NCI-H187 treated with DMSO at 0.1 percent for 48 hours (cell line): ENCODE data around the gene LRCOL1.

Experiments
- DNase-seq: peaks from one replicate; lab custom pipeline; 2025; lab: John Stamatoyannopoulos, UW

Gene LRCOL1

DNA sequence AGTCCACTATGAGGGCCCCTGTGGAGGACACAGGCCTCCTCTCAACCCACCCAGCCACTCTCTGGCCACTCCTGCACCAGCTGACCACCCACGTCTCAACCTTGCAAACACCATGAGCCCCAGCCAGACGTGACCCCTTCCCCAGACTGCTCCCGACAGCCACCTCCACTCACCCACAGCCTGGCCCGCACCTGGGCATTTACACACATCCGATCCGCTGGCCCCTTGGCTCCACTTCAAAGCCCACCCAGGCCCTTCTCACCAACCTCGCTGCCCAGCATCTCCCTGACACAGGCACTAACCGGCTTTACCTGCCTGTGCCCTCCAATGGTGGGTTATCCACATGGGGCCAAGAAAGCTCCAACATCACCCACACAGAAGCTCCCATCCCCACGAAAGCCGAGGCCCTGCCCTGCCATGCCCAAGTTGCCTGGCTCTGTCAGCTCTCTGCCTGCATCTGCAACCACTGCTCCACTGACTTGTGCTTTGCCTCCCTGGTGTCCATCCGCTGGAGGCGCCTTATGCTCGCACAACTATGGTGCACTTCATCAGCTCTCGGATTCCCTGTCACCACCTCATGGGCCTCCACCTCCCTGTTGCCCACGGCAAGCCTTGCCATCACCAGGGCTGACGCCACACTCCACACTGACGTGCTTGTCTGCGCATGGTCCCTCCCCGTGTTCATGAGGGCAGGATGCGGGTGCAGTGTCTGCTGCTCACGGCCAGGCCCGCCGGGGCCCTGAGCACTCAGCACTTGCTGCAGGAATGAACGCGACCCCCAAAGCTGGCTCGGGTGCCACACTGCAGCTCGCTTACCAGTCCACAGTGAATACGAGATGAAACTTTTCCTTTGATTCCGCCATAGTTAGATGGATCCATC is 24.9 kb upstream of the LRCOL1 start:
- DNase-seq: no peak

DNA sequence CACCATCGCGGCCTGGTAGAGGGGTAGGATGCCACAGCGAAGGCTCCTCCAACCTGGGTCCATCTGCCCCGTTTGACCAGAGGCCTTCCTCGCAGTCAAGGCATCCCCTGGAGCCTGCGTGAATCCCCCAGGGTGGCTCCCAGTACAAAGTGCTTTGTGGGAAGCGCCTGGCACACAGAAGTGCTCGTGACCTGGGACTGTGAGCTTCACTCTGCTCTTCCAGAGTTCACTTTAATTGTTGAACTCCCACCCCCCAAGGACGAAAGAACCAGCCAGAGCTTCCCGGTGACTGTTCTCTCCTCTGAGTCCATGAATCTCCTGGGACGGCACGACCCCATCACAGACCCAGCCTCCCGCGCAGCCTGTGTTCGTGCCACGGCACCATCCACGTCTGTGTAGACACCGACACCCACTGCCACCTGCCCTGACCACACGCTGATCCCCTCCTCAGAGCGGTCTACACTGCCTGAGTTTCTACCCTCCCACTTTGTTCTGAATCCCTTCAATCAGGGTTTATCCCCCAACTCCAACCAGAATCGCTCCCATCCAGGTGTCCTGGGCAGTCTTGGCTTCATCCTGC is 24.1 kb upstream of the LRCOL1 start:
- DNase-seq: no peak

DNA sequence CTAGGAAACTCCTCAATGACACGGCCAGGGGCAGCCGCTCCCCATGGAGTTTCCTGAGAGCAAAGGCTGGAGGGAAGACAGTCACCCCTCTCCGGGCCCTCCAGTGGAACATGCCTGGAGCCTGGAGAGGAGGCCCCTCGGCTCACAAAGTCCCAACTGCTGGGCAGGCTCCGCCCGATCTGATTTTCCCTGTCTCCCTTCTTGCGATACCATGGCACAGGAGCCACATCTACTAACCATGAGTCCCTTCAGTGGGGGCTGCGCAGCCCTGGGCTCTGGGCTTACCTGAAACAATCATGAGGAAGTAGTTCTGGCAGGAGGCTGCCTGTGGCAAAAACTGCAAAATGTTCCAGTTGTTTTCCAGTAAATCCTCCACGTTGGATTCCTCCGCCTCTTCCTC is 23.5 kb upstream of the LRCOL1 start:
- no peak for DNase-seq

DNA sequence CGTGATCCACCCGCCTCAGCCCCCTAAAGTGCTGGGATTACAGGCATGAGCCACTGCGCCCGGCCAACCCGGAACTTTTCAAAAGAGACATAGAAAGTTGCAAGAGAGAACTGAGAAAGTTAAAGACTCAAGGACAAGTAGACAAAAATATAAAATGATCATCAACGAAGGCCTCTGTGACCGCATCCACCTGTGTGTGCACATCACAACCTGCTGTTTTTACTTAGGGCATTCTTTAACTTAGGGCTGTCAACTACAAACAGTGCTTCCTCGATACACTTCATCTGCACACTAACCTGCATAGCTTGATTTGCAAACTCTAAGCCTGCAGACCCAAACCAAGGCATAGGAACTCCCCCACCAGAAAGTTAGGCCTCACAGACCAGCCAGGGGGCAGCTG is 23.0 kb upstream of the LRCOL1 start:
- DNase-seq: no peak

DNA sequence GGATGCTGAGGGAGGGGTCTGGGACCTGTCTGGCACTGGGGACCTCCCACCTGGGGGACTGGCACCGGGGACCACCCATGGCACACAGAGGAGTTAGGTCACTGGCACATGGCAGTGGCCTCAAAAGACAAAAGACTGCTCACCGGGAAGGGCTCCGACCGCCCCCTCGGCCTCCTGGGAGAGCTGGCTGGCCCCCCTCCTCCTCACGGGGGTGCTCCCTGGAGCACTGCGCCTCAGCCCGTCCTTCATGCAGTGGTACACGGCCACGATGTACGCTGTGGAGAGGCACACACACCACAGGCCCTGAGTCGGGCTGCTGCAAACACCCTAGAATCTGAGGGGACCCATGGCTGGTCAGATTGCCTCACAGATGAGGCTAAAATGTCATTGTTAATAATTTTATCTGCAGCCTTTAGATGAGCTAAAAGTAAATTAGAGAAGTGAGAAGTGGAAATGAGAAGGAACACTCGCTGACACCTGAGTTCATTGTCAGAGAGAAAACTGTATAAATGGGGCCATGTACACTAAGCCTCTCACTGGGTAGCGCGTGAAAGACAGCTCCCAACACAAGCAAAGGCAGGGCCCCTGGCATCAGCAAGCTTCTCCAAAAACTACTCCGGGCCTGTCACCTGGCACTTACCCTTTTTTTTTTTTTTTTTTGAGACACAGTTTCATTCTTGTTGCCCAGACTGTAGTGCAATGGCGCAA is 22.3 kb upstream of the LRCOL1 start:
- DNase-seq: no peak

DNA sequence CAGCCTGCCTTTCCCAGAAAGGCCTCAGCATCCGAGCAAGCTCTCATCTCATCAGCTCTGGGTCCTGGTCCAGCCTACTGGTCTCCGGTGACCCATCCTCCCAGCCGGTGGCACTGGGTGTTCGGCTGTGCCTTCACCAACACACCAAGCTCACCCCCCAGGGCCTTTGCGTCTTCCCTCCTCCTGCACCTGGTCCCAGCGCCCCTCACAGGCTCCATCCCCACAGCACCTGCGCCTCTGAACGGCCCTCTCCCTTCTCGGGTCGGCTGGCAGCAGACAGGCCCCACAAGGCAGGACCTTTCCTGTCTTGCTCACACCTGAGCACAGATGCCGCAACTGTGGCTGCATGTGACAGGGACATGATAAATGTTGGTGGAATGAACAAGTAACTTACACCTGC is 21.3 kb upstream of the LRCOL1 start:
- no peak for DNase-seq

DNA sequence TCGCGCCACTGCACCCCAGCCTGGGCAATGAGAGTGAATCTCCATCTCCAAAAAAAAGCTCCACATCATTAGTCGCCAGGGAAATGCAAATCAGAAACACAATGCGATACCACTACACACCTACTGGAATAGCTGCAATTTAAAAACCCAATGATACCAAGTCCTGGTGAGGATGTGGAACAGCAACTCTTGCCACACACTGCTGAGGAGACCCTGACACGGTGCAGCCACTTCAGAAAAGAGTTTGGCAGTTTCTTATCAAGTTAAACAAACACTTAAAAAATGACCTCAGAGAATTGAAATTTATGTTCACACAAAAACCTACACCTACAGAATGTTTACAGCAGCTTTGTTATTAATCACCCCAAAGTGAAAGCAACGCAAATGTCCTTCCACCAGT is 20.3 kb upstream of the LRCOL1 start:
- no peak for DNase-seq

DNA sequence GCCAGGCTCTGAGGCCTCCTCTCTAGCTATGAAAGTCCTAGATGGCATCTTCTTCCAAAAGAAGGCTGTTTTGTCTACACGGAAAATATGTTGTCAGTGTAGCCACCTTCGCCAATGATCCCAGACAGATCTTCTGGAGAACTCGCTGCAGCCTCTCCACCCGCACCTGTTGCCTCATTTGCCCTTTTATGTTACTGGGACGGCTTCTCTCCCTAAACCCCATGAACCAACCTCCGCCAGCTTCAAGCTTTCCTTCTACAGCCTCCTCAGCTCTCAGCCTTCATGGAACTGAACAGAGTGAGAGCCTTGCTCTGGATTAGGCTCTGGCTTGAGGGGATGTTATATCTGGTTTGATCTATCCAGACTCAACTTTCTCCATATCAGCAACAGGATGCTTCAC is 18.9 kb upstream of the LRCOL1 start:
- DNase-seq: no peak

DNA sequence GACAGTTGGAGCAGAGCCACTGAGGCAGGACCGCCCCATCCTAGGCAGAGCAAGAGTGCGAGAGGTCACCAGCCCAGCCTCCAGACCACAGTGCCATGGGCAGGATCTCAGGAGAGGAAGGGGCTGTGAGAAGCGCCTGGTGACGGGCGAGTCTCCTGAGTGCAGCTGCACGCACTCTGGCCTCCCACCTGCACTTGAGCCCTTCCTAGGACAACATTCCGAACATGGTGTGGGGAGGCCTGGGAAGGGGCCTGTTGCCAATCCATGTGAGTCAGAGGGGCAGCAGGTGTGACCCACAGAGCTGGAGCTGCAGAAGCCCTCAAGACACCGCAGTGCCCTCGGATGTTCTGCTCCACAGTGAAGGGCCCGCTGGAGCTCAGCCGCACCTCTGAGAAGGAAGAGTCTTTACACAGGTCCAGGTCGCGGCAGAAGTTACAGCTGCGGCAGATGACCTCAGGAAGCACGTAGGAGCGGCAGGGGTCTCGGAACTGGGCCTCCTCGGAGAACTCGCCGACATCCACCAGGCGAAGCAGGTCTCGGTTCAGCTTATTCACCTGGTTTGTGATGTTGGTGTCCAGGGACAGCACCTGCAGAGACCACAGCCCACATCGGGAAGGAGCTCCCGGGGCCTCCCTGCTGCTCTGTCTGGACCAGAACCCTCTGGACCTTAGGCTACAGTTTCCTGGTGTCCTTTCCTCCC is 15.5 kb upstream of the LRCOL1 start:
- no peak for DNase-seq

DNA sequence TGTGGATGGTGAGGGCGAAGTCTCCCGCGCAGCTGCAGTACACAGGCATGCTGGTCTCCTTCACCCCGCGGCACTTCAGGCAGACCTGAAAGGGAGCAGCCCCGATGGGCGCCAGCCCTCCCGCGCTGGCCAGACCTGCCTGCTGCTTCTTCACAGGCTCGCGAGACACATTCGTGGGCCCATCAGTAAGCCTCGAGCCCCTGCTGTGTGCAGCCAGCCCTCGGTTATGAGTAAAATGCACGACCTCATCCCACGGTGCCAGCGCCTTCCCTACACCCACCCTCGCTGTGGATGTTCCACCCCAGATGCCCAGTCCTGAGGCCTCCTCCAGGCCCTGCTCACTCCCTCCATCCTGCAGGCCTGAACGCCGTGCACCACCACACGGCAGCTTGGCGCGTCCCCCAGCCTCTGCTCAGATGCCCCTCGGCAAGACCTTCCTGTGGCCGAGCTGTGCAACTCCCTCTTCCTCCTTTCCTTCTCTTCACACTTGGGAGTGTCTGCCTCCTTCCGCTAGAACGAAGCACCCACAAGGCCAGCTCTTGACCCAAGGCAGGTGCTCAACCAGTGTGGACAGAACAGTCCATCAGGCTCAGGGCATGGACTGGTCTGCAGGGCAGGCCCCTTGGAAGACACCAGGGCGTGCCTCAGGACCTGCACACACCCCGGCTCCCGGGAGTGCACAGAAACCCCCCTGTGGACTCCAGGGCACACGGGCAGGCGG is 14.7 kb upstream of the LRCOL1 start:
- no peak for DNase-seq

DNA sequence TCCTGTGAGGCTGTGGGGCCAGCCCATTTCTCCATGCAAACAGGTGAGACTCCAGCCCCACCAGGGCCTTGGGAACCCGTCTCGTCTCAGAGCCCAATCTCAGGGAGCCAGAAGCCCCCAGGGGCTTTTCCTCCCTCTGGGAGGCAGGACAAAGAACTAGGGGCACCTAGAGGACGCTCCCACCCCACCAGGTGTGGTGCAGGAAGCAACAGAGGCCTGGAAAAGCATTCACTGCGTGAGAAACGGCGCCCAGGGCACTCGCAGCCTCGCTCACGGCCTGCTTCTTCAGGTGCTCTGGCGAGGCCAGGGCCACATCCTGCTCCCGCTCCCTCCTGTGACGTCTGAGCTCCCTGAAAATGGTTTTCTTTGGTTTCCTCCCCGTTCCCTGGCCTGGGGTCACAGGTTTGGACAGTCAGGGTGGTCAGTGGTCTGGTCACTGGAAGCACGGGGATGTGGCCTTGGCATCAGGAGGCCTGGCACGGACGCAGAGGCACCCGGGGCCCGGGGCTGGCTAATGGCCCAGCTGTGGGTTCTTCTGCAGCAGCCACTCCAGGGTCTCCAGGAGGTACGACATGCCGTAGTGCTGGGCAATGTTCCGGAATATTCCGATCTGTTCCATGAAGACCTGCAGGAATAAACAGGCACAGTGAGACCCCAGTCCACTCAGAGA is 13.9 kb upstream of the LRCOL1 start:
- no peak for DNase-seq

DNA sequence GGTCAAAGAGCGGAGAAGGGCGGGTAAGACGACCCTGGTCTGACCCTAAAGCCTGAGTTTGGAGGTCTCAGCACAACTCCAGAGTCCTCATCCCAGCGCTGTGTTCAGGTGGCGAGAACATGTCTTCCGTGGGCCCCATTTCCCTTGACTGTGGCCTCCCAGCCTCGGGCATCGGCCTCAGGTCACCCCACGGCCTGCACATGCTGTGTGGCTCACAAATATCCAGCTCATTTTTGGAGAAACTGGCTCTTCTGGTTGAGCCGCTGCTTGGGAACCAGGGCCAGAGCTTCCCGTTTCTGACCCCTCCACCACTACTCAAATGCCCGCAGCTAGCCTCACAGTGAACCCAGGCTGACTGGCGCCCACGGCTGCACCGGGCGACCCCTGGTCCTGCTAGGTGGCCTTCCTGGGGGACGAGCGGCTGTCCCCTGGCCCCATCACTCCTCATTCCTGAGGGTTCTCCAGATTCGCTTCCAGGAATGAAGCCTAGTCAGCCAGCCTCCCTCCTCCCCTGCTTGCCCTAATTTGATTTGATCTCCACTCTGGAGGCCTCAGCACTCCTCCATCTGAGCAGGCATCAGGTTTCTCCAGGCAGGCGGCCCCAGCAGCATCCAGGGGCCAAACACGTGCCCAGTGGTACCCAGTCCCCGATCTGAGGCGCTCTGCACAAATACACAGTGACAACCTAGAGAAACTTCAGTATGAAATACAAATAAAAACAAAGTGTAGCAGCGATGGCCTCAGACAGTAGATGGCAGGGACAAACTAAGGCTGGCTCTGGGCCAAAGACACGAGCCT is 12.9 kb upstream of the LRCOL1 start:
- no peak for DNase-seq

DNA sequence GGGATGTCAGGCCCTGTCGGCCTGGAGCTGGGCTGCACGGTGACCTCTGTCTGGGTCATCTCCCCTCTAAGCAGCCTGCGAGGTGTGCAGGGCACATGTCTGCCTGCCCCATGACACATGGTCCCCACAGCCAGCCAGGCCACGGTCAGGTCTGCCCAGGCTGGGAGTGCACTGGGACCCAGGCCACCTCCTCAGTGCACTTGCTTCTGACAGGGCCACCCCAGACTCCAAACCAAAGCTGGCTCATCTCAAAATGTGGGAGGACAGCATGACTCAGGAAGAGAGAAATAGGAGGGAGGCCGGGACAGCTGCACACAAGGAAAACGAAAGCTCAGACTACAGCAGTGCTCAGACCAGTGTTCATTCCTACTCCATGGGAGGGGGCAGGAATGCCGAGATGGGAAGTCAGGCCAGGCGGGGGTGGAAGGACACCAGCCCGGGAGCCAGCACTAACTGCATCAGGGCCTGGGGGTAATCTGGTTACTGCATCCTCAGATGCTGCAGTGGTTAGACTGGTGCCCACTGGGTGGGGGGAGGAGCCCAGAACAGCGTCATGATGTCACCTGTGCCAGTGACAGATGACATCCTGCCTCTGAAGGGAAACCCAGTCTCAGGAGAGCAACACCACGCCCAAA is 12.2 kb upstream of the LRCOL1 start:
- DNase-seq: no peak

DNA sequence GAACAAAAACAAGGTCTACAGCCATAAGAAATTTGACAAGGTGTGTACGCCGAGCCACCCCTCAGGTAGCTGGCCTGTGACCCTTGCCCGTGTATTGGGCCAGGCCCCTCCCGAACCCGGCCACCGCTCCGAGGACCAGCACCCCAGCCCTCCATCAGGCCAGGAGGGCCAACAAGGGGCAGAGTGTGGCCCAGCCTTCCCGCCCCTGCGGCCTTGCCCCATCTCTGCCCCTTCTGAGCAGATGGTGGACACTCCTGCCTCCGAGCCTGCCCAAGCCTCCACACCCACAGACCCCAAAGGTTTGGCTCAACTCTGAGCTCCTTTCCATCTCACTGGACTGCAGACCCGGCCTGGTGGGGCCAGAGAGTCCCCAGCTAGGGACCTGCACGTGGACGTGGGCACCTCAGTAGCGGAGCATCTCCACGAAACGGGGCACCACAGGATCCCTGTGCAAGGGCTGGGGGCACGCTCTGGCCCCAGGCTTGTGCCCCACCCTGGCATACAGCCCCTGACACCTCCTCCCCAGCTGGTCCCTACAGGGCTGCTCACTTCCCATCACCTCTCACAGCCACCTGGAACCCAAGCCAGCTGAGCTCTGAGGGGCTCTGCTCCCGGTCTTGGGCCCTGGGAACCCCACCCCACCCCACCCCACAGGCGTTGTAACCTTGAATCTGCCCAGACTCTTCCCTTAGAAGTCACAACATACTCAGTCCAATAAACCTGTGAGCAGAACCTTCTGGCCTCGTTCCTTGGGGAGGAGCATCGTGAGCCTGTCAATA is 11.5 kb upstream of the LRCOL1 start:
- no peak for DNase-seq

DNA sequence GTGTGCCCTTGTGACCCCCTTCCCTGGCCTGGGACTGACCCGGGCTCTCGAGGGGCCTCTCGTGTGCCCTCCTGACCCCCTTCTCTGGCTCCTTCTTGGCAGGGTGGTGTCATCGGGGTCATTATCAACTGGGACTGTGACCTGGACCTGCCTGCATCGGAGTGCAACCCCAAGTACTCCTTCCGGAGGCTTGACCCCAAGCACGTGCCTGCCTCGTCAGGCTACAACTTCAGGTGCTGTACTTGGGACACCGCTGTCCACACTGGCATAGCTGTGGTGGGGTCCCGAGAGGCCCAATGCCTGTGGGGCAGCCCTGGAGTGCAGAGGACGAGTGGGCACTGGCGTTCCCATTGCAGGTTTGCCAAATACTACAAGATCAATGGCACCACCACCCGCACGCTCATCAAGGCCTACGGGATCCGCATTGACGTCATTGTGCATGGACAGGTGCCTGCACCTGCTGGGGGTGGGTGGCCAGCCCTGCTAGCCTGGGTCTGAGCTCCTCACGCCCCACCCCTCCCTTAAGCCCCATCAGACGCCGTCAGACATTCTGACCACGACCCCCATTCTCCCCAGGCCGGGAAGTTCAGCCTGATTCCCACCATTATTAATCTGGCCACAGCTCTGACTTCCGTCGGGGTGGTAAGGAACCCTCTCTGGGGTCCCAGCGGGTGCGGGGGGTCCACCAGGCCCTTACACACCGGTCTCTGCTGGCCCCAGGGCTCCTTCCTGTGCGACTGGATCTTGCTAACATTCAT is 10.7 kb upstream of the LRCOL1 start:
- no peak for DNase-seq

DNA sequence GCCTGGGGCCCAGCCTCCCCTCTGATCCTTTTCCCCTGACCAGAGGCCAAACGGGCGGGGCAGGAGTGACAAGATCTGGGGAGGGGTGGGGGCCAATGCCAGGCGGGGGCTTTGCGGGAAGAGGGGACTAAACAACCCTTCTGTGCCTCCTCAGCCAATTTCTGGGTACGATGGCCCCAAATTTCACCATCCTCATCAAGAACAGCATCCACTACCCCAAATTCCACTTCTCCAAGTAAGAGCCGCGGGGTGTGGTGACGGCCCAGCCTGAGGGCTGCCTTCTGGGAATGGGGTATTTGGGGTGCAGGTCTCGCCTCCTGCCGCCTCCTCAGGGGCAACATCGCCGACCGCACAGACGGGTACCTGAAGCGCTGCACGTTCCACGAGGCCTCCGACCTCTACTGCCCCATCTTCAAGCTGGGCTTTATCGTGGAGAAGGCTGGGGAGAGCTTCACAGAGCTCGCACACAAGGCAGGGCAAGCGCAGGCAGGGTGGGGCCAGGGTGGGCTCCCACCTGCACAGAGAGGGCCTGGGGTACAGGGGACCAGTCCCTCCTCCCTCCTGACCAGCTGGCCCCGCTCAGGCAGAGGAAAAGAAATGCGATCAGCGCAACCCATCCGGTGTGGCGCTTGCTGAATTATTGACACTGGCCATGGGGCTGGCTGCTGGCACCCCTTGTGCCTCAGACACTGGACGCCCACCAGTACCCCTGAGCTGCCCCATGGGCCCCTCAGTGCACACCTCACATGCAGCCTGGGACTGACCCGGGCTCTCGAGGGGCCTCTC is 9.9 kb upstream of the LRCOL1 start:
- no peak for DNase-seq

DNA sequence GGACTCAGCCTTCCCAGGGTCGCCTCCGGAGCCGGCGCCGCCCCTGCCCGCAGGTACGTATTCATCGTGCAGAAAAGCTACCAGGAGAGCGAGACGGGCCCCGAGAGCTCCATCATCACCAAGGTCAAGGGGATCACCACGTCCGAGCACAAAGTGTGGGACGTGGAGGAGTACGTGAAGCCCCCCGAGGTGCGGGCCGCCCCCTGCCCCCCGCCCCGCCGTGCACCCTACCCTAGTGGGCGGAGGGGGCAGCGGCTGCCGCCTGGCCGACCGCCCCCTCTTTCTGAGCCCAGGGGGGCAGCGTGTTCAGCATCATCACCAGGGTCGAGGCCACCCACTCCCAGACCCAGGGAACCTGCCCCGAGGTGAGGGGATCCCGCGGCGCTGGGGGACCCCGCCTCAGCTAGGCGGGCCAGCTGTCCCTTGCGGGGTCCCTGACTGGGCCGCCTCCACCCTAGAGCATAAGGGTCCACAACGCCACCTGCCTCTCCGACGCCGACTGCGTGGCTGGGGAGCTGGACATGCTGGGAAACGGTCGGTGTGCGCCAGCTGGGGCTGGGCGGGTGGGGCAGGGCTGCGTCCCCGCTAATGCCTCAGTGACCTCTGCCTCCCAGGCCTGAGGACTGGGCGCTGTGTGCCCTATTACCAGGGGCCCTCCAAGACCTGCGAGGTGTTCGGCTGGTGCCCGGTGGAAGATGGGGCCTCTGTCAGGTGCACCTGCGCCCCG is 9.2 kb upstream of the LRCOL1 start:
- DNase-seq: no peak
